ENCODE data around the gene OR2M4. TPM values are rescaled to one million over a fixed set of nuclear protein-coding genes. Genes with fewer than 3 reads are reported as not detected.

Gene OR2M4
- total RNA-seq = not detected
- long read RNA-seq = 0 reads

DNA sequence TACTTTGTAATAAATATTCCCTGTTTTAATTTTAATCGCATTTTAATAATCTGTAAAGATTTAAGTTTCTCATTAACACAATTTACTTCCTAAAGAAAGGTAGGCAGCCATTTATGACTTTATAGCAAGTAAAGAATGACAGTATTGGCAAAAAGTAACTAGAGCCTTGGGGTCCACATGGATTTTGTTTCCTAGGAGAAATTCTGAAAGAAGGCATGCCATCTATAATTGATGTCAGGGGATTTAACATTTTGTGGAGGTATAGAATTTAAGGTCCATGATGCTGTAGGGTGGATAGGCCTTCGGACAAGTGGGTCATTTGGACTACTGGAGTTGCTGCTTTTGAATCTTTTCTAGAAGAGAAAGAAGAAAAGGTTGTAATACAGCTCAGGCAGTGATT, at the start of gene OR2M4:
OR2M4 (plus strand) TSS at position 301 of the 400 bp plus-strand sequence. CDS start 7,512 bp downstream, outside the sequence.
- Histone ChIP-seq H3K36me3 (no peaks in the 10 kb centered on the region), H3K27me3 (ENCODE audit: low read depth) (no peaks in the 10 kb centered on the region), H3K9me3 (no peaks in the 10 kb centered on the region), H3K4me3 (no peak within 1 kb of the TSS), H3K4me1 (no peaks in the 10 kb centered on the region), H3K27ac (no peak within 1 kb of the TSS)
- TF ChIP-seq, protein P1, sequence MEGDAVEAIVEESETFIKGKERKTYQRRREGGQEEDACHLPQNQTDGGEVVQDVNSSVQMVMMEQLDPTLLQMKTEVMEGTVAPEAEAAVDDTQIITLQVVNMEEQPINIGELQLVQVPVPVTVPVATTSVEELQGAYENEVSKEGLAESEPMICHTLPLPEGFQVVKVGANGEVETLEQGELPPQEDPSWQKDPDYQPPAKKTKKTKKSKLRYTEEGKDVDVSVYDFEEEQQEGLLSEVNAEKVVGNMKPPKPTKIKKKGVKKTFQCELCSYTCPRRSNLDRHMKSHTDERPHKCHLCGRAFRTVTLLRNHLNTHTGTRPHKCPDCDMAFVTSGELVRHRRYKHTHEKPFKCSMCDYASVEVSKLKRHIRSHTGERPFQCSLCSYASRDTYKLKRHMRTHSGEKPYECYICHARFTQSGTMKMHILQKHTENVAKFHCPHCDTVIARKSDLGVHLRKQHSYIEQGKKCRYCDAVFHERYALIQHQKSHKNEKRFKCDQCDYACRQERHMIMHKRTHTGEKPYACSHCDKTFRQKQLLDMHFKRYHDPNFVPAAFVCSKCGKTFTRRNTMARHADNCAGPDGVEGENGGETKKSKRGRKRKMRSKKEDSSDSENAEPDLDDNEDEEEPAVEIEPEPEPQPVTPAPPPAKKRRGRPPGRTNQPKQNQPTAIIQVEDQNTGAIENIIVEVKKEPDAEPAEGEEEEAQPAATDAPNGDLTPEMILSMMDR (IDR thresholded peaks at IDR 0.05) = no peak
- ATAC-seq = no peak
- DNase-seq = no peak
- intact Hi-C loops (cut with DNase I) = no loop called here

- Histone ChIP-seq H3K4me3 (no peak overlapping the region), H3K4me1 (no peaks in the 10 kb centered on the region), H3K27me3 (ENCODE audit: low read depth) (no peaks in the 10 kb centered on the region), H3K36me3 (no peaks in the 10 kb centered on the region), H3K27ac (no peak overlapping the region), H3K9me3 (no peaks in the 10 kb centered on the region)
- ATAC-seq (no peak), DNase-seq (no peak)
- intact Hi-C loops (cut with DNase I) = no loop called here
- TF ChIP-seq, protein P1 (IDR thresholded peaks at IDR 0.05) = no peak
These were observed 47.2 kb upstream of the OR2M4 start for GRCh38 chr1:248183996-248184395.

DNA sequence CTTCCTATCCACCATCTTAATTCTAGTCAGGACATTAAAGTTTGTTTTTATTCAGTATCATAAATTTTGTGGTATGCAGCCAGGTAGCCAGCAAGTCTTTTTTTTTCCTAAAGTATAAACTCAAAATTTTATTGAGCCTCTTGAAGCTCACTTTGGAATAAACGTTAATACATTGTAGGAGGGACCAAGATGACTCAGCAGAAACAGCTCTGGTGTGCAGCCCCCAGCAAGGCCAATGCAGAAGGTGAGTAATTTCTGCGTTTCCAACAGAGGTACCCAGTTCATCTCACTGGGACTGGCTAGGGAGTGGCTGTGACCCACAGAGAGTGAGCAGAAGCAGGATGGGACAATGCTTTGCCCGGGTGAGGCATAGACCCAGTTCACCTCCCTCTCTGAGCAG, 43.9 kb upstream of the OR2M4 start:
- H3K27me3 ChIP-seq (ENCODE audit: low read depth) = no peaks in the 10 kb centered on the region
- no peaks in the 10 kb centered on the region for H3K9me3 ChIP-seq
- no peaks in the 10 kb centered on the region for H3K4me1 ChIP-seq
- no peak overlapping the region for H3K4me3 ChIP-seq
- TF ChIP-seq, protein P1 (IDR thresholded peaks at IDR 0.05) = no peak
- ATAC-seq = no peak
- no peak overlapping the region for H3K27ac ChIP-seq
- no peaks in the 10 kb centered on the region for H3K36me3 ChIP-seq
- DNase-seq = no peak
- intact Hi-C loops (cut with DNase I) = no loop called here

- no peaks in the 10 kb centered on the region for H3K36me3 ChIP-seq
- intact Hi-C loops (cut with DNase I) = no loop called here
- ATAC-seq (no peak), DNase-seq (no peak)
- TF ChIP-seq, protein P1 (IDR thresholded peaks at IDR 0.05) = no peak
- H3K4me3 ChIP-seq = no peak overlapping the region
- no peaks in the 10 kb centered on the region for H3K4me1 ChIP-seq
- H3K27ac ChIP-seq = no peak overlapping the region
- H3K27me3 ChIP-seq (ENCODE audit: low read depth) = no peaks in the 10 kb centered on the region
- peaks cover 11% of the 10 kb centered on the region for H3K9me3 ChIP-seq
These were observed 42.2 kb upstream of the OR2M4 start for GRCh38 chr1:248189026-248189425.

DNA sequence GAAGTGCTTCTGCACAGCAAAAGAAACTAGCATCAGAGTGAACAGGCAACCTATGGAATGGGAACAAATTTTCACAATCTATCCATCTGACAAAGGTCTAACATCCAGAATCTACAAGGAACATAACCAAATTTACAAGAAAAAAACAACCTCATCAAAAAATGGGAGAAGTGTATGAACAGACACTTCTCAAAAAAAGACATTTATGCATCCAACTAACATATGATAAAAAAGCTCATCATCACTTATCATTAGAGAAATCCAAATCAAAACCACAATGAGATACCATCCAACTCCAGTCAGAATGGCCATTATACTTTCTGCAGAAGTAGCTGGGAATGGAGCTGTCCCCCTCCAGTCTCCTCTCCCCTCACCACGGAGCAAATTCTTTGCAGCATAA, 37.1 kb upstream of the OR2M4 start:
- TF ChIP-seq, protein P1 (IDR thresholded peaks at IDR 0.05) = no peak
- Histone ChIP-seq H3K36me3 (no peaks in the 10 kb centered on the region), H3K27ac (no peak overlapping the region), H3K27me3 (ENCODE audit: low read depth) (no peaks in the 10 kb centered on the region), H3K9me3 (peaks cover 11% of the 10 kb centered on the region), H3K4me3 (no peak overlapping the region), H3K4me1 (no peaks in the 10 kb centered on the region)
- intact Hi-C loops (cut with DNase I) = no loop called here
- DNase-seq (no peak), ATAC-seq (no peak)

DNA sequence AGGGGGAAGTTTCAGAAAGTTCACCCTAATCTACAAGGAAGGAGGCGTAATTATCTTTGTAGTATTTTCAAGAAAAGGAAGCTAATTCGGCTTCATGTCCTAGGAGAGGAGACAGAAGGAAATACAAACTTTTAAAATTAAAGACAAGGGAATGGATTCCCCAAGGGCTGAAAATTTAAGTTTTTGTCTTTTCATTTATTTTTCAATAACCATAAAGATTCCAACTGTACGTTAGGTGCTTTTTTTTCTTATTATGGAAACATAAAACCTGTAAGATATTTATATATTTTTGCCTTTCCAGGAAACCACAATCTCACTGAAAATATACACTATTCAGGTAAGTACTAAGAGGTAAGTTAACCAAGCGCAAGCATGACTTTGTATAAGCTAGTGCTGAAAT, 34.3 kb upstream of the OR2M4 start, which contains the start of gene OR2M3:
OR2M3 (plus strand) TSS at position 301 of the 400 bp plus-strand sequence. CDS start 5,803 bp downstream, outside the sequence.
- H3K27ac ChIP-seq = no peak within 1 kb of the TSS
- ATAC-seq (no peak), DNase-seq (no peak)
- H3K9me3 ChIP-seq = peaks cover 11% of the 10 kb centered on the region
- no peaks in the 10 kb centered on the region for H3K4me1 ChIP-seq
- H3K4me3 ChIP-seq = no peak within 1 kb of the TSS
- no peaks in the 10 kb centered on the region for H3K36me3 ChIP-seq
- H3K27me3 ChIP-seq (ENCODE audit: low read depth) = no peaks in the 10 kb centered on the region
- intact Hi-C loops (cut with DNase I) = no loop called here
- TF ChIP-seq, protein P1 (IDR thresholded peaks at IDR 0.05) = no peak

Data from lower lobe of right lung (tissue), 2 donors.